DMS 273 (cell line): ENCODE results near the gene TRAPPC11.
"Not testable (repeated sequence)": the region's sequence is repeated elsewhere in the genome, so short reads cannot be mapped to it uniquely, and the experiment has no call there.

ENCODE experiments used
- DNase-seq: peaks from one replicate; lab custom pipeline; 2025; ENCODE audit not compliant: unreplicated experiment; lab: John Stamatoyannopoulos, UW

Gene TRAPPC11

DNA sequence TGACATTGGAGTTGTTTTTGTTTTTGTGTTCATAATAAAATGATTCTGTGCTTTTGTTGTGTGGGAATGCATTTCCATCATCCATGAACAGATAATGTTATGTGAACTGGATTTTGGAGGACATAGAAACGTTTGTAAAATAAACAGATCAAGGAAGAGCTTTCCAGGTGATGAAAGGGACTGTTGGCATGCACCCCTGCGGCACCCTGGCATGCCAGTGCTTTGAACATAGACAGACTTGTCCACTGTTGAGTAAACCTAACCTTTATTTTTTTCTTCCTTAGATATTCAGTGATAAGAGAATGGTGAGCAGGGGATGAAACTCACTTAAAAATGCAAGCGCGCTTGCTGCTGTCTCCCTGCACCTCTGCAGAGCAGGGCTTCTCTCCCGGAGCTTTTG is 59.8 kb downstream of the TRAPPC11 start:
- DNase-seq = no peak

DNA sequence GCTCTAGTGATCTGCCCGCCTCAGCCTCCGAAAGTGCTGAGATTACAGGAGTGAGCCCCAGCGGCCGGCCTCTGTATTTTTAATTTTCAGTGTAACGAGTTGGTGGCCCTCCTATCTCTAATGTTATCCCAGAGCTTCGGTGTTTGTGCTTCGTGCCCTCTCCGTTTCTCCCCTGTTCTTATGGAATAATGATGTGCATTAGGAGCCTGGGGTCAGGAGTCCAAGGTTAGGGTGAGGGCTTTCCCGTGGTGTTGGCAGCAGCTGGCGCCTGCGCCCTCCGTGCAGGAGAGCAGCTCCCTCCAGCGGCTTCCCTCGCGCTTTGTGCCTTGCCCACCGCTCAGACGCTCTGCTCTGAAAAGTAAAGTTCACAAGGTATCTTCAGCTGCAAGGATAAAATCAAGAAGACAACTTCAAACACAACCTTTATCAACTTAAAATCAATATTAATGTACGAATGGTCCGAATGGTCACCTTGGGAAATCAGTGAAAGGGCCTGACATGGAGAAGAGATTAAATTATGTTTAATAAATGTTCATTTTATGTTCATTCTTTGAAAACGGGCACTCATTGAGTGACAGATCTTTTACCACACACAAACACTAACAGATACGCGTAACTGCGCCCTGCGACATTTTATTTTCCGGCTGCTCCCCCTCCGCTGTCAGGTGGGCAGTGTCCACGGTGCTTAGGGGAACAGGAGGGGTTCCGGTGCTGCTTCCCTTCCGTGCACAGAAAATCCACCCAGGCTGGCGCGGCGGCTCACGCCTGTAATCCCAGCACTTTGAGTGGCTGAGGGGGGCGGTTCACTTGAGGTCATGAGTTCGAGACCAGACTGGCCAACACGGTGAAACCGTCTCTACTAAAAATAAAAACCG is 62.4 kb downstream of the TRAPPC11 start:
- no peak for DNase-seq

DNA sequence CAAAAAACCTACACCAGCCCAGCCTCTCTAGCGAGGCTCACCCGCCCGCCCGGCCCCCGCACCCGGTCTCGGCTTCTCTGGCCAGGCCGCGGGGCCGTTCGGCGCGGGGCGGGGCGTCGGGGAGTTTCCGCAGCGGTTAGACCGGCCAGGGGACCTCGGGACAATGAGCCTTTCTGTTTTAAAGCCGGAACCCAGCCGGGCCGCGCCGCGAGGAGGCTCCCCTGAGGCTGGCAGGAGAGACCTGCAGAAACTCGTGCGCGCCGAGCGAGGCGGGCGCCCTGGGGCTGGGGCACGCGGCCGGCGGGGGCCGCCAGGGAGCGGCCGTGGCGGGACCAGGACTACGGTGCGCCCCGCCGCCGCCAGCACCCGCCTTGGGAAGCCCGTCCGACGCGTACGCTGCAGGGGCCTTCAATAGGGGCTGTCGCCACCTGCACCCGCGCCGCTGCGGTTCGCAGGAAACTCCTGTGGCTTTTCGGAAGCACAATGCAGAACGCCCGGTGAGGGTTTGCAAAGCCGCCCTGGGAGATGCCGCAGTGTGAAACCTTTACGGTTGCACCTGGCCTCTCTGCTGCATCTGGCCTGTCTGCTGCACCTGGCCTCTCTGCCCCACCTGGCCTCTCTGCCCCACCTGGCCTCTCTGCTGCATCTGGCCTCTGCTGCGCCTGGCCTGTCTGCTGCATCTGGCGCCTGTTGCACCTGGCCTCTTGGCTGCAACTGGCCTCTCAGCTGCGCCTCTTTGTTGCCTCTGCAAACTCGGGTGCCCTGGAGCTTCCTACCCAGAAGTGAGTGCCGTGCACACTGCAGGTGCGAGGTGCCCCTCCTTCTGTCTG is 63.9 kb downstream of the TRAPPC11 start:
- peak; percentile 70 for DNase-seq

- DNase-seq = no peak
Measured at GRCh38 chr4:183723561-183724228, 64.6 kb downstream of the TRAPPC11 start.

DNA sequence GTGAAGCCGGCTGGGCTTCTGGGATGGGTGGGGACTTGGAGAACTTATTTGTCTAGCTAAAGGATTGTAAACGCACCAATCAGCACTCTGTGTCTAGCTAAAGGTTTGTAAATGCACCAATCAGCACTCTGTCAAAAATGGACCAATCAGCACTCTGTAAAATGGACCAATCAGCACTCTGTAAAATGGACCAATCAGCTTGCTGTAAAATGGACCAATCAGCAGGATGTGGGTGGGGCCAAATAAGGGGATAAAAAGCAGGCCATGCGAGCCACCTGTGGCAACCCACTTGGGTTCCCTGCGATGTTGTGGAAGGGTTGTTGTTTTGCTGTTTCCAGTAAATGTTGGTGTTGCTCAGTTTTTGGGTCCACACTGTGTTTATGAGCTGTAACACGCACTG is 66.5 kb downstream of the TRAPPC11 start:
- not testable (repeated sequence) for DNase-seq

DNA sequence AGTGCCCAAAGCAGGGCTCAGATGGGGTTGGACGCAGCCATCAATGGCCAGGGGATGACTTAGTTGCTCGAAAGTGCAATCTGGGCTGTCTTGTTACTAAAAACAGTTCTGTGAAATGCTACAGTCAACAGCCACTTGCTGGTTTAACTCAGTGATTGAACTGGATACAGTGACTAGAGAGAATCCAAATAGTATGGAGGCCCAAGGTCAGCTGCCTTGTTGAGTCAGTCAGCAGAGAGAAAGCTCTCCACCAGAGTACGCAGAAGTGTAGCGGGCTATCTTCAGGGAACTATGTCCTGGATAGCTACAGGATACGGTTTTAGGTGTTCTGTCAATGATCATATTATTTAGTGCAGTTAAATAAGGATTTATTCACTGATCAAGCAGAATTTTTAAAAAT is 68.4 kb downstream of the TRAPPC11 start:
- DNase-seq = no peak

DNA sequence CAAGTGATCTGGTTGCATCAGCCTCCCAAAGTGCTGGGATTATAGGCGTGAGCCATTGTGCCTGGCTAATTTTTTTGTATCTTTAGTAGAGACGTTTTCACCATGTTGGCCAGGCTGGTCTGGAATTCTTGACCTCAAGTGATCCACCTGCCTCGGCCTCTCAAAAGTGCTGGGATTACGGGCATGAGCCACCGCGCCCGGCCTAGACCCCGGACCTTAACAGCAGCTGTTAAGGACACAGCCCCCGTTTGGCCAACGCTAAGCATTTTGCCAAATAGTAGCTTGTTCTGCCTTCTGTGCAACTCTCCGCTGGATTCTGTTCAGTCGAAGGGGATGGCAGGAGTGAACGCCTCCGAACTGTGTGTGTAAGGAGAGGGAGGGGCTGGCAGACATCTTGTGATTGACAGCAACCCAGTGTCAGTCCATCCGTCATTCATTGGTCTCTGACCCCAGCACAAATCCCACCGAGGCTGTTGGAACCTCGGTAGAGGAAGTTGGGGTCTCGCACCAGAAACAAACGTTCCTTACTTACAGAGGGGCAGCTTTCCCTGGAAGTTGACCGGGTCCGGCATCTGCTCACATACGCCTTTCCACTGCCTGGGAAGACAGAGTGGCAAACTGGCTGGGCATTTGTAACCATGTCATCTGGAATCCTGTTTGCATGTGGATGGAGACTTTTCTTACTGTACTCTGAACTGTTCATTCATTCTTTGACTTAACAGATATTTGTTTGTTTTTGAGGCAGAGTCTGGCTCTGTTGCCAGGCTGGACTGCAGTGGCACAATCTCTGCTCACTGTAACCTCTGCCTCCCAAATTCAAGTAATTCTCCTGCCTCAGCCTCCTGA is 69.4 kb downstream of the TRAPPC11 start:
- no peak for DNase-seq

GRCh38 chr4:183729069-183729406 is 69.9 kb downstream of the TRAPPC11 start:
- DNase-seq = no peak

GRCh38 chr4:183729430-183730328 is 70.6 kb downstream of the TRAPPC11 start:
- no peak for DNase-seq

DNA sequence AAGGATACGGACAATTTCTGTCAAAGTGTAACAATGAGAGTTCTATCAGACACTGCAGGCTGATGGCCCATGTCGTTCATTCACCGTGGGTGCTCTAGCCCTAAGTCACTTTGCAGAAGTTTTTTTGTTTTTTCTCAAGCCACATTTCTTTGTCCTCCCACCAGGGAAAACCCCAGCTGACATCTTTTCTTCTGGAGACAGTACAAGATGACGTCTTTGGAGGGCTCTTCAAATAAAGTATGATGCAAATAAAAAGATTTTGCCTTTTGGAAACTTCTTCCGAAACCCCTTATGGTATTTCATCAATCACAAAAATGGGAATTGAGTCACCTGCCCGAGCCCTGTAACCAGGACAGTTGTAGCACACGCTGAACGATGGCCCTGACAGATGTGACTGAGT is 73.2 kb downstream of the TRAPPC11 start:
- no peak for DNase-seq

- no peak for DNase-seq
Measured at GRCh38 chr4:183733181-183733580, 74.1 kb downstream of the TRAPPC11 start.

GRCh38 chr4:183738081-183738673 is 79.1 kb downstream of the TRAPPC11 start:
- no peak for DNase-seq

GRCh38 chr4:183738961-183739360 is 79.9 kb downstream of the TRAPPC11 start:
- no peak for DNase-seq

DNA sequence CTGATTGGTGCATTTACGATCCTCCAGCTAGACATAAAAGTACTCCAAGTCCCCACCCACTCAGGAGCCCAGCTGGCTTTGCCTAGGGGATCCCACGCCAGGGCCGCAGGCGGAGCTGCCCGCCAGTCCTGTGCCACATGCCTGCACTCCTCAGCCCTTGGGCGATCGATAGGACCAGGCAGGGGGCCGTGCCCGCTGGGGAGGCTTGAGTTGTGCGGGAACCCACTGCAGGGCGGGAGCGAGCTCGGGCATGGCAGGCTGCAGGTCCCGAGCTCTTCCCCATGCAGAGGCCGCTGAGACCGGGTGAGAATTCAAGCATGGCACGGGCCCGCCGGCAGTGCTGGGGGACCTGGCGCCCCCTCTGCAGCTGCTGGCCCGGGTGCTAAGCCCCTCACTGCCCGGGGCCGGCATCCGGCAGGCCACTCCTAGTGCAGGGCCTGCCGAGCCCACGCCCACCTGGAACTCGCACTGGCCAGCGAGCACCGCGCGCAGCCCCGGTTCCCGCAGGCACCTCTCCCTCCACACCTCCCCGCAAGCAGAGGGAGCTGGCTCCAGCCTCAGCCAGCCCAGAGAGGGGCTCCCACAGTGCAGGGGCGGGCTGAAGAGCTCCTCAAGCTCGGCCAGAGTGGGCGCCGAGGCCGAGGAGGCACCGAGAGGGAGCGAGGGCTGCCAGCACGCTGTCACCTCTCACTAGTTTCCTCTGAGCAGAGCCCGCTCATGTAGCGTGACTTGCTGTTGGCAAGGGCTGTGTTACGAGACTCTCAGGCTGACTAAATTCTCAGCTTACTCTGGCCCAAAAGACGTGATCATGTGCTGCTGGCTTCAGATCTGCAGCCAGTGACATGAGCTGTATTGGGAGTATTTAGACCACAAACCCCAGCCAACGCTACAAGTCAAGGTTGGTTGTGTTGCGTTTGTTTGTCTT is 87.5 kb downstream of the TRAPPC11 start:
- no peak for DNase-seq

- DNase-seq = no peak
Measured at GRCh38 chr4:183747380-183747779, 88.3 kb downstream of the TRAPPC11 start.

GRCh38 chr4:183747931-183748670 is 89.0 kb downstream of the TRAPPC11 start:
- DNase-seq = peak; percentile 45

DNA sequence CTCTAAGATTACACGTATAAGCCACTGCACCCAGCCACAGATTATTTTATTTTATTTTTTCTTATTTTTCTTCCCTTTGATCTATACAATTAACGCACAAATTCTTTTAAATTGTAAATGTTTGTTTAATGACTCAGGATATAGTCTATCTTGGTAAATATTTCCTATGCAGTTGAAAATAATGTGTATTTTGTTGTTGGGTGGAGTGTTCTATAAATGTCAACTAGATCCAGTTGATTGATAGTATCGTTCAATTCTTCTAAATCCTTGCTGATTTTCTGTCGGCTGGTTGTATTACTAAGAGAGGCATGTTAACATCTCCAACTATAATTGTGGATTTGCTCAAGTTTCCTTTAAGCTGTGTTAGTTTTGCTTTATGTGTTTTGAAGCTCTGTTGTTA is 92.0 kb downstream of the TRAPPC11 start:
- no peak for DNase-seq

DNA sequence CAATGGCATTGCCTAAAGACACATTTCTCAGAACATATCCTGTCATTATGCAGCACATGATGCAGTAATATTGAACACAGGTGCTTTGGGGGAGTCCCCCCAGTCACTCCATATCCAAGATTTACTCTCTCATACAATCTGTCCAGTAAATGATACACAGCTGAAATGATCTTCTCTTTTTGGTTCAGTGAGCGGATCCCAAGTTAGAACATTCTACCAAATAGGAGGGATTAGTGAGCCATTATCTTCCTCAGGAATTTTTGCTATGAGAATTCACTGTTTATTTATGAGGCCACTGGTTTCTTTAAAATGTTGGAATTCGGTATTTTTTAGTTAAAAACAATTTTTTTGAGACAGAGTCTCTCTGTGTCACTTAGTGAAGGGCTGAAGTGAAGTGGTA is 96.5 kb downstream of the TRAPPC11 start:
- DNase-seq = no peak
